ENCODE results near the gene CALCOCO1. TPM values are rescaled to one million over a fixed set of nuclear protein-coding genes. Genes with fewer than 3 reads are reported as not detected.
"Not testable (repeated sequence)": the region's sequence is repeated elsewhere in the genome, so short reads cannot be mapped to it uniquely, and the experiment has no call there.

Gene CALCOCO1
- total RNA-seq, 1 donor from 2014 or later: 131 TPM

- intact Hi-C loops (cut with DNase I): no loop called here
- DNase-seq (ENCODE audit: extremely low spot score in 2 of 2): no peak
- Histone ChIP-seq H3K36me3 (no peaks in the 10 kb centered on the region), H3K27ac (no peak overlapping the region), H3K4me3 (no peak overlapping the region), H3K4me1 (no peaks in the 10 kb centered on the region), H3K27me3 (peaks cover 4% of the 10 kb centered on the region), H3K9me3 (no peaks in the 10 kb centered on the region)
- TF ChIP-seq POLR2A (IDR thresholded peaks at IDR 0.05) (no peak), POLR2AphosphoS5 (IDR thresholded peaks at IDR 0.05; ENCODE audit: insufficient read depth in 1 of 2, low read depth in 1 of 2) (no peak), CTCF (IDR thresholded peaks at IDR 0.05) (no peak)
Observed at GRCh38 chr12:53766881-53767280, 39.6 kb upstream of the CALCOCO1 start.

- no peak overlapping the region for H3K27ac ChIP-seq
- H3K36me3 ChIP-seq: no peaks in the 10 kb centered on the region
- no peak for DNase-seq (ENCODE audit: extremely low spot score in 2 of 2)
- H3K4me1 ChIP-seq: no peaks in the 10 kb centered on the region
- intact Hi-C loops (cut with DNase I): no loop called here
- no peak overlapping the region for H3K4me3 ChIP-seq
- TF ChIP-seq CTCF (IDR thresholded peaks at IDR 0.05): no peak
- no peak for TF ChIP-seq POLR2AphosphoS5 (IDR thresholded peaks at IDR 0.05; ENCODE audit: insufficient read depth in 1 of 2, low read depth in 1 of 2)
- no peak for TF ChIP-seq POLR2A (IDR thresholded peaks at IDR 0.05)
- no peaks in the 10 kb centered on the region for H3K9me3 ChIP-seq
- H3K27me3 ChIP-seq: peaks cover 4% of the 10 kb centered on the region
Observed at GRCh38 chr12:53765891-53766290, 38.6 kb upstream of the CALCOCO1 start.

- intact Hi-C loops (cut with DNase I): no loop called here
- Histone ChIP-seq H3K27me3 (peaks cover 4% of the 10 kb centered on the region), H3K36me3 (no peaks in the 10 kb centered on the region), H3K4me1 (no peaks in the 10 kb centered on the region), H3K27ac (no peak overlapping the region), H3K9me3 (no peaks in the 10 kb centered on the region), H3K4me3 (no peak overlapping the region)
- no peak for TF ChIP-seq POLR2A (IDR thresholded peaks at IDR 0.05)
- TF ChIP-seq POLR2AphosphoS5 (IDR thresholded peaks at IDR 0.05; ENCODE audit: insufficient read depth in 1 of 2, low read depth in 1 of 2): no peak
- no peak for TF ChIP-seq CTCF (IDR thresholded peaks at IDR 0.05)
- no peak for DNase-seq (ENCODE audit: extremely low spot score in 2 of 2)
Observed at GRCh38 chr12:53764615-53765014, 37.4 kb upstream of the CALCOCO1 start.

- intact Hi-C loops (cut with DNase I); H3K27me3 ChIP-seq; H3K4me3 ChIP-seq; H3K27ac ChIP-seq; H3K9me3 ChIP-seq; H3K4me1 ChIP-seq; H3K36me3 ChIP-seq; DNase-seq (ENCODE audit: extremely low spot score in 2 of 2): not testable (repeated sequence)
Observed at GRCh38 chr12:53762793-53763192, 35.5 kb upstream of the CALCOCO1 start.

GRCh38 chr12:53761306-53761705 lies 34.1 kb upstream of the CALCOCO1 start:
- DNase-seq (ENCODE audit: extremely low spot score in 2 of 2): no peak
- Histone ChIP-seq H3K4me1 (peaks cover 6% of the 10 kb centered on the region), H3K27me3 (peaks cover 4% of the 10 kb centered on the region), H3K36me3 (no peaks in the 10 kb centered on the region), H3K9me3 (no peaks in the 10 kb centered on the region), H3K27ac (no peak overlapping the region), H3K4me3 (no peak overlapping the region)
- TF ChIP-seq POLR2A (IDR thresholded peaks at IDR 0.05) (no peak), CTCF (IDR thresholded peaks at IDR 0.05) (no peak), POLR2AphosphoS5 (IDR thresholded peaks at IDR 0.05; ENCODE audit: insufficient read depth in 1 of 2, low read depth in 1 of 2) (no peak)
- intact Hi-C loops (cut with DNase I): no loop called here

GRCh38 chr12:53759261-53759660 lies 32.0 kb upstream of the CALCOCO1 start:
- Histone ChIP-seq H3K9me3 (no peaks in the 10 kb centered on the region), H3K36me3 (no peaks in the 10 kb centered on the region), H3K4me3 (no peak overlapping the region), H3K27ac (no peak overlapping the region), H3K4me1 (peaks cover 6% of the 10 kb centered on the region), H3K27me3 (no peaks in the 10 kb centered on the region)
- intact Hi-C loops (cut with DNase I): no loop called here
- no peak for DNase-seq (ENCODE audit: extremely low spot score in 2 of 2)
- no peak for TF ChIP-seq POLR2A (IDR thresholded peaks at IDR 0.05)
